ENCODE results near the gene PARVB.

DNA sequence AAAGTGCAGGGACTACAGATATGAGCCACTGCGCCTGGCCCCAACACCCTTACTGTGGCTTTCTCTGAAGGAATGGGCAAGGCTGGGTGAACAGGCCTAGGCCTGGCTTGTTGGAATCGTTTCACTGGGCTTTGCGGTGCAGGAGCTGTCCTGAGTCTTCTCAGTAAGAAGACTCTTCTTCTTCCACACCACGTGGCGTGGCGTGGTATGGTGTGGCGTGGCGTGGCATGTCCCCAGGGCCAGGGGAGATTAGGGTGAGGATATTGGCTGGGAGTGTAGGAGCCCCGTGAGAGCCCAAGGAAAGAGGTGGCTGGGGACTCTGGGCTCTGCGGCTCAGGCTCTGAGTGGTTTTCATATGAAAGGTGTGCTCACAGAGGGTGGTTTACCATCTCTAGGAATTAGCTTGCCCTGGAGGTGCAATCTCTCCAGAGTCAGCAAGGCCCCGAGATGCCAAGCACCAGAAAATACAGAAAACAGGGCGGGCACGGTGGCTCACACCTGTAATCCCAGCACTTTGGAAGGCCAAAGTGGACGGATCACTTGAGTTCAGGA, 70.7 kb downstream of the PARVB start:
- TF ChIP-seq POLR2A (IDR thresholded peaks at IDR 0.05) = no peak
- TF ChIP-seq, protein P1, sequence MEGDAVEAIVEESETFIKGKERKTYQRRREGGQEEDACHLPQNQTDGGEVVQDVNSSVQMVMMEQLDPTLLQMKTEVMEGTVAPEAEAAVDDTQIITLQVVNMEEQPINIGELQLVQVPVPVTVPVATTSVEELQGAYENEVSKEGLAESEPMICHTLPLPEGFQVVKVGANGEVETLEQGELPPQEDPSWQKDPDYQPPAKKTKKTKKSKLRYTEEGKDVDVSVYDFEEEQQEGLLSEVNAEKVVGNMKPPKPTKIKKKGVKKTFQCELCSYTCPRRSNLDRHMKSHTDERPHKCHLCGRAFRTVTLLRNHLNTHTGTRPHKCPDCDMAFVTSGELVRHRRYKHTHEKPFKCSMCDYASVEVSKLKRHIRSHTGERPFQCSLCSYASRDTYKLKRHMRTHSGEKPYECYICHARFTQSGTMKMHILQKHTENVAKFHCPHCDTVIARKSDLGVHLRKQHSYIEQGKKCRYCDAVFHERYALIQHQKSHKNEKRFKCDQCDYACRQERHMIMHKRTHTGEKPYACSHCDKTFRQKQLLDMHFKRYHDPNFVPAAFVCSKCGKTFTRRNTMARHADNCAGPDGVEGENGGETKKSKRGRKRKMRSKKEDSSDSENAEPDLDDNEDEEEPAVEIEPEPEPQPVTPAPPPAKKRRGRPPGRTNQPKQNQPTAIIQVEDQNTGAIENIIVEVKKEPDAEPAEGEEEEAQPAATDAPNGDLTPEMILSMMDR (IDR thresholded peaks at IDR 0.05 in 4 of 5, conservative IDR thresholded peaks at IDR 0.05 in 1 of 5) = no peak

All from gastrocnemius medialis (tissue), 4 donors.